MG63 (cell line): ENCODE data around the gene APEX1. TPM values are rescaled to one million over a fixed set of nuclear protein-coding genes. Genes with fewer than 3 reads are reported as not detected.
A peak's percentile ranks its signal among the peaks of the same experiment; 100 is the strongest.

Experiments used
- DNase-seq: peaks from one replicate; pipeline ENCODE4 v3.0.0-alpha.2; 2020
- H3K27me3 ChIP-seq: fragments of 250-450 bp; sonication (Bioruptor Pico); 2 replicates; pipeline ENCODE4 v1.5.1; 2020; ENCODE audit warnings: mild to moderate bottlenecking, moderate library complexity
- H3K36me3 ChIP-seq: fragments of 250-450 bp; sonication (Bioruptor Pico); 2 replicates; pipeline ENCODE4 v1.5.1; 2020; ENCODE audit warnings: mild to moderate bottlenecking, moderate library complexity
- H3K4me3 ChIP-seq: fragments of 250-450 bp; sonication (Bioruptor Pico); 2 replicates; pipeline ENCODE4 v1.5.1; 2020; ENCODE audit warnings: mild to moderate bottlenecking, moderate library complexity
- H3K9me3 ChIP-seq: fragments of 250-450 bp; sonication (Bioruptor Pico); 2 replicates; pipeline ENCODE4 v1.5.1; 2020; ENCODE audit warnings: mild to moderate bottlenecking, moderate library complexity
- total RNA-seq: library from RNA; depleted of rRNA; stranded (reverse); fragments of >200 nt; shearing (Covaris generic); gene quantifications from 2 replicates; pipeline ENCODE4 v1.2.3, GENCODE V29; 2014; ENCODE audit warnings: low replicate concordance

APEX1 gene
- total RNA-seq, 1 experiment from 2014 or later = 145 TPM

DNA sequence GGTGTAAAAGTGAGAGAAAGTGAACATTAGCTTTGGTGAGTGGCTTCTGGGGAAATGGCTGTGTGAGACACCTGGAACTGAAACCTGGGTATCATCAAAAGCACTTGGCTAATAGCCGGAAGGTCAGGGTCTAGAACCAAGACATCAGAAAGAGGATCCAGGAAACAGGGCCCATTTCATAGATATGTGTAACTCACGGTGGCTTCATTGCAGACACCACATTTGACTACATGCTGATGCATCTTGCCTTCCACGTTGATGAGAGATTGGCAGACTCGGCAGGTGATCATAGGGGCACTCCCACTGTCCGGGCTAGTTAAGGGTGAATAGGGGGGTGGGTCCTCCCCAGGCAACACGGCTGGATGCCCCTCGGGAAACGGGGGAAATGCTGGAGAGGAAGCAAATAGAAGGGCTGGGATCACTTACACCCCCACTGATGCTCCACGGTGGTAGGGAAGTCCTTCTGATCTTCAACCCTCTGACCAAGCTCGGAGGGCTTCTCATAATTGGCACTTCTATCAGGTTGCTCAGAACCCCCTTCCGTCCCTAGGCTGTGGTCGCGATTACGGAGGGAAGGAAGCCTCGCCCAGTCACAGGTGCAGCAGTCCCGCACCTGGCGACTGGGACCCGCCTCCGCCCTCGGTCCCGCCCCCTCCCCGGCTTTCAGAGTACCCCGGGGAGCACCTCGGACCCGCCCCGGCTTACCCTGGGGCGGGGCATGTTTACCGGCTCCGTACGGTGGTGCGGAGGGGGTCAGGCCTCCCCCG, 5.6 kb downstream of the APEX1 start:
- peak overlapping the region; percentile 68 for H3K4me3 ChIP-seq
- DNase-seq = no peak

DNA sequence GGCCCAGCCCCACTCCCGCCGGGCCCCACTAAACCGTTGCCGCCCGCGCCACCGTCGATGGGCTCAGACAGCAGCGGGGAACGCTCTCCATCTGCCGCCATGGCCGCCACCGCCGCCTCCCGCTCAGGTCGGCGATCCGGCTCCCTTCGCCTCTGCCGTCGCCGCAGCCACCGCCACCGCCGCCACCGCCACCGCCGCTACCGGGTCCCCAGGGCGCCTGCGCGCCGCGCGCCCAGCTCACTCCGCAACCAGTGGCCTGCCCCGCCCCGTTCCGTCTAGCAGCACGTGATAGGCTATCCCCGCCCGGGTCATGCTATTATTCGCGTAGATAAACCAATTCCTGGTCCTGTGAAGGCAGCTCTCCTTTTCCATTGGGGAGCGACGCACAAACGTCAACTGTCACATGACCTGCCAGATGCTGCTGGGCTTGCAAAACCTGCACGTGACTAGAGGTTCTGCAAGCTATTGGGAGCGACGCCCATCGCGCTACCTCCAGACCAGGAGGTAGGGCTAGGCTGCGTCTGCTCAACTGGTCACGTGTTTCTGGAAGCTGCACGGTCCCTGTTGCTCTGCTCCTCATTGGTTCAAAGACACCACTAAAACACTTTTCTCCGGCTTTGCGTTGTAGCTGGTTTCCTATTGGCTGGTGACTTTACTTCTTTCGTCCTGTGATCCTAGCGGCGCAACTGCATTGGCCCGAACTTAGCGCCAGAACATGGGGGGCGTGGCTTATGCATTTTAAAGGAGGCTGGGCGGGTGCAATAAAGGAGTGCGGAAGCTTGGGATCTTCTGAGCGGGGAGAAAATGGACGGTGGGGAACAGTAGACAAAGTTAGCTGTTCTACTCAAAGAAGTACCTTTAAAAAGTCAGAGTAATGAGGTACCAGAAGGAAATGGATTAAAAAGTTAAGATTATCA, 6.5 kb downstream of the APEX1 start, which contains the start of gene PIP4P1:
TSS of gene PIP4P1 (minus strand) at position 210 of the 917 bp plus-strand sequence. CDS start at position 101, 109 bp downstream.
- peak within 1 kb of the TSS; percentile 68 for H3K4me3 ChIP-seq
- no peaks in the 10 kb centered on the region for H3K9me3 ChIP-seq
- H3K36me3 ChIP-seq = peaks cover 22% of the 10 kb centered on the region
- DNase-seq = peak; percentile 98
- H3K27me3 ChIP-seq = no peaks in the 10 kb centered on the region

More for the DNA sequence above, 5.6 kb downstream of the APEX1 start:
- peaks cover 29% of the 10 kb centered on the region for H3K36me3 ChIP-seq
- no peaks in the 10 kb centered on the region for H3K27me3 ChIP-seq
- H3K9me3 ChIP-seq = no peaks in the 10 kb centered on the region

DNA sequence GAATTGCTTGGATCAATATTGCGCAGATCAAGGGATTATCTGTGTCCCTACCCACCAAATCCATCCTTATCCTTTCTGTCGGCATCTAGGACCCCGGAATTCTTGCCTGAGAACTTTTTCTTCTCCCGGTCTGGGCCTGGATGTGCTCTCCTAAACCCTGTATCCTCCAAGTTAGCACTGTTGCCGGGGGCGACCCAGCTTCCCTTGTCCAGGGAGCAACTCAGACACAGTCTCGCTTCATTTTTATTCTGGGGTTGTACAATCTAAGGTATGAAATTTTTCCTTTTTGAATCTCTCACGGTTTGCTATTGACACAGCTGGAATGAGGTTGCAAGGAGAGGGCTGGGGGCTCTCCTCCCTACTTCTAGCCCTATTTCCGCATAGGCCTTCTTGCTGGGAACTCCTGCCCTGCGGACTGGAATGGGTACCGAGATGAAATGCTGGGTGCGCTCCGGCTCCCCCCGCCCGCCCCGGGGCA, 13.8 kb downstream of the APEX1 start:
- Histone ChIP-seq H3K9me3 (no peaks in the 10 kb centered on the region), H3K36me3 (no peaks in the 10 kb centered on the region), H3K4me3 (peak overlapping the region; percentile 59), H3K27me3 (no peaks in the 10 kb centered on the region)
- no peak for DNase-seq

GRCh38 chr14:20469242-20469889, 14.3 kb downstream of the APEX1 start, which contains the start of gene PNP:
Gene PNP, plus strand, starts transcription at chr14:20469406. Its CDS starts 119 bp downstream, at chr14:20469525.
- Histone ChIP-seq H3K9me3 (no peaks in the 10 kb centered on the region), H3K4me3 (peak within 1 kb of the TSS; percentile 59), H3K36me3 (peaks cover 4% of the 10 kb centered on the region; the same call in 1 of the 2 replicates), H3K27me3 (no peaks in the 10 kb centered on the region)
- peak; percentile 78 for DNase-seq

- no peaks in the 10 kb centered on the region for H3K27me3 ChIP-seq
- H3K36me3 ChIP-seq = peaks cover 4% of the 10 kb centered on the region; the same call in 1 of the 2 replicates
- DNase-seq = peak; percentile 51
- peak overlapping the region; percentile 59 for H3K4me3 ChIP-seq
- no peaks in the 10 kb centered on the region for H3K9me3 ChIP-seq
Observed at GRCh38 chr14:20469890-20470602, 15.0 kb downstream of the APEX1 start.

GRCh38 chr14:20470603-20470901, 15.5 kb downstream of the APEX1 start:
- H3K27me3 ChIP-seq = no peaks in the 10 kb centered on the region
- H3K9me3 ChIP-seq = no peaks in the 10 kb centered on the region
- H3K36me3 ChIP-seq = peaks cover 4% of the 10 kb centered on the region; the same call in 1 of the 2 replicates
- DNase-seq = no peak
- peak overlapping the region; percentile 59 for H3K4me3 ChIP-seq

DNA sequence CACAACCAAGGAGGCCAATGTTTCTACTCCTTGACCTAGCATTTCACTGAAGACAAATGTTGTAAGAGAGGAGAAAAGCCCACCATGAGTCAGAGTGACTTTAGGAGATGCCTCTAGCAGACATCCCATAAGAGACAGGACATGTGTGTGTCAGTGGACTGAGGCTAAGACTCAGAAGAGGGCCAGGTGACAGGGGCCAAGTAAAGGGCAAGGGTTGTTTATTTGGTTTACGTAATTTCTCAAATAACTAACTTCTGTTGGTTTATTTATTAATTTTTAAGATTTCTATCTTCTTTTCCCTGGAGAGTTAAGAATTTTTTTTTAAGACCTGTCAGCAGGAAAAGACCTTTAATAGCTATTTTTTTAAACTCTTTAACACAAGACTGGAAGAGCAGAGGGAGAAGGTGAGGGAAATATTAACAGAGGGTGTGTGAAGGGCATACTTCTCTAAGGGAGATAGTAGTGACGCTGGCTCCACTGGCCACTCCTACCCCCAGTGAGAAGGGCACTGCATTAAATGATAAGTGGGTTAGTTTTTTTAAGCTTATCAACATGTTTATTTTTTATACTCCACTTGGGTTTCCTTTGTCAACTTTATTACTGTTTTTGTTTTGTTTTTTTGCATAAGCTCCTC, 17.6 kb downstream of the APEX1 start:
- H3K4me3 ChIP-seq = no peak overlapping the region
- H3K27me3 ChIP-seq = no peaks in the 10 kb centered on the region
- peaks cover 4% of the 10 kb centered on the region; the same call in 1 of the 2 replicates for H3K36me3 ChIP-seq
- H3K9me3 ChIP-seq = no peaks in the 10 kb centered on the region
- no peak for DNase-seq

- no peak for DNase-seq
- no peaks in the 10 kb centered on the region for H3K27me3 ChIP-seq
- H3K4me3 ChIP-seq = no peak overlapping the region
- H3K36me3 ChIP-seq = peaks cover 4% of the 10 kb centered on the region; the same call in 1 of the 2 replicates
- H3K9me3 ChIP-seq = no peaks in the 10 kb centered on the region
Observed at GRCh38 chr14:20476776-20477175, 21.8 kb downstream of the APEX1 start.

DNA sequence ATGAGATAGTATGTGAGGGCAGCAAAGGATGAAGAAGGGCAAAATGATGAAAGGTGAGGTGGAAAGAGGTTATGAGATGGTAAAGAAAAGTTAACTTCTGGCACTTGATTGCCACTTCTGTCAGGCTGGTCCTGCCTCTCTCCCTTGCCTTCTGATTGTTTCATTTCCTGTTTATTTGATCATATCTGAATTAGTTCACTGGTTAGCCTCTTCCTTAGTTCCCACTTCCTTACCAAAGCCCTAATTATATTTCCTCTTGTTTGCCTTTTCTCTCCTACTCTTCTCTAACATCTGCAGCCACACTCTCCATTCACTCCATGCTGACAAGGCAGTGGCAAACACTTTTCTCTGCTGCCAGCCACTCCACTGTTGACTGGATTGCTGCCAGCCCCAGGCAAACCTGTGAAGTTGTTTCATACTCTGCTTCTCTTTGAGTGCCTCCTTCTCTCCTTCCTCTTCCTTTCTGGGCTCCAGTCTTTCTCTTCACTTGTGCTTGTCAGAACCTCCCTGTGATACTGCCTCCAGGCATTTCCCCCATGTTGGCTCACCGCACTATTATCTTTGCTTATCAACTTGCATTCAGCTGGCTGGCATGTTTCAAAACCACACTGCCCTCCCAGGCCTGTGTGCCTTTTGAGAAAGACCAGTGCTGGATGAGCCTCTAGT, 22.3 kb downstream of the APEX1 start:
- no peaks in the 10 kb centered on the region for H3K27me3 ChIP-seq
- no peak overlapping the region for H3K4me3 ChIP-seq
- no peaks in the 10 kb centered on the region for H3K9me3 ChIP-seq
- no peak for DNase-seq
- peaks cover 4% of the 10 kb centered on the region; the same call in 1 of the 2 replicates for H3K36me3 ChIP-seq

DNA sequence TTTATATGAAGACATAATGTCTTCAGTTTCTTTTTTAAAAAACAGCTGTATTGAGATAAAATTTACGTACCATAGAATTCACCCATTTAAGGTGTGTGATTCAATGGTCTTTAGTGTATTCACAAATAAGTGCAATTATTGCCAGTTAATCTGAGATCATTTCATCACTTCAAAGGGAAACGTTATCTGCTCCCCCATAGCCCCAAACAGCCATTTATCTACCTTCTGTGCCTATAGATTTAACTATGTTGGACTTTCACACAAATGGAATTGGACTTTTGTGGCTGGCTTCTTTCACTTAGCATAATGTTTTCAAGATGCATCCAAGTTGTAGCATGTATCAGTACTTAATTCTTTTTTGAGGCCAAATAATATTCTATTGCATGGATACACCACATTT, 23.9 kb downstream of the APEX1 start:
- Histone ChIP-seq H3K36me3 (peaks cover 4% of the 10 kb centered on the region; the same call in 1 of the 2 replicates), H3K9me3 (no peaks in the 10 kb centered on the region), H3K27me3 (no peaks in the 10 kb centered on the region), H3K4me3 (no peak overlapping the region)
- DNase-seq = no peak

DNA sequence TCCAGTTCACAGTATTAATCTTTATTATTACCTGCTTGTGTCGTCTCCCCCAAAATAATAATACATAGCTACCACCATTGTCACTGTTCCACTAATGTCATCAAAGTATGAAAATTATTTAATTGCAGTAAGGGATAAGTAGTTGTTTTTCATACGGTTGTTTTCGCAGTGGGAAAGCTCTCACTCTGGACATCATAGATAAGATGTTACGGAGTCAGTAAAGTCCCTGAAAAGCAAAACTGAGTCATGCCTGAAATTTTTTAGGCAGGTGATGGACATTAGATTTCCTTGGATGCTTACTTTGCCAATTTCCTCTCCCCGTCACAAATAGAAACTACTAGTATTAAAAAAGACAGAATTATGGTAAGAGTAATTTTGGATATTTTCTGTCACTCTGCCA, 27.4 kb downstream of the APEX1 start:
- H3K36me3 ChIP-seq = no peaks in the 10 kb centered on the region
- no peak overlapping the region for H3K4me3 ChIP-seq
- H3K27me3 ChIP-seq = no peaks in the 10 kb centered on the region
- H3K9me3 ChIP-seq = no peaks in the 10 kb centered on the region
- no peak for DNase-seq

DNA sequence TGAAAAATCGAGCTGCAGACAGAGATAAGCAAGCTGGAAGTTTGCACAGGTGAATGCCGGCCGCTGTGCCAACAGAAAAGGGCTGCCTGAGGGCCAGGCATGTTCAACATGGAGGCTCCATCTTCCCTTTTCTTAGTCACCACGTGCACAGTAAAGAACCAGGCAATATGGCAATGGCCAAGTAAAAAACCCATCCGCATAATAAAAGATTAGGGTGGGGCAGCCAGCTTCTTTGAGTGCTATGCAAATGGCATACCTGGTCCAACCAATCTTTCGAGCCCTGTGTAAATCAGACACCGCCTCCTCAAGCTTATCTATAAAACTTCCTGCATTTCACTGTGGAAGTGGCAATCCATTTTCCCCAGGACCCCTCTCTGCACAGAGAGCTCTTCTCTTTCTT, 30.9 kb downstream of the APEX1 start:
- Histone ChIP-seq H3K4me3 (no peak overlapping the region), H3K9me3 (no peaks in the 10 kb centered on the region), H3K36me3 (no peaks in the 10 kb centered on the region), H3K27me3 (no peaks in the 10 kb centered on the region)
- no peak for DNase-seq

- Histone ChIP-seq H3K9me3 (no peaks in the 10 kb centered on the region), H3K27me3 (no peaks in the 10 kb centered on the region; the same call in 1 of the 2 replicates), H3K4me3 (no peak overlapping the region), H3K36me3 (no peaks in the 10 kb centered on the region)
- DNase-seq = no peak
Observed at GRCh38 chr14:20486684-20487395, 31.8 kb downstream of the APEX1 start.

- DNase-seq = no peak
- Histone ChIP-seq H3K27me3 (no peaks in the 10 kb centered on the region; the same call in 1 of the 2 replicates), H3K36me3 (no peaks in the 10 kb centered on the region), H3K9me3 (no peaks in the 10 kb centered on the region), H3K4me3 (no peak overlapping the region)
Observed at GRCh38 chr14:20487396-20487725, 32.3 kb downstream of the APEX1 start.
